GM21447 (cell line): ENCODE data around the gene SOAT1.
A peak's percentile ranks its signal among the peaks of the same experiment; 100 is the strongest.
"Not testable (repeated sequence)": the region's sequence is repeated elsewhere in the genome, so short reads cannot be mapped to it uniquely, and the experiment has no call there.

Experiments used
- ATAC-seq: cut with Tn5 transposase; IDR thresholded peaks from one replicate; pipeline ENCODE4 v1.9.1; 2021; ENCODE audit not compliant: unreplicated experiment

Gene SOAT1

GRCh38 chr1:179293340-179294327, at the start of gene SOAT1:
Gene SOAT1, plus strand, starts transcription at chr1:179293797. Its CDS starts 8,888 bp downstream, at chr1:179302685.
- peak; percentile 88 for ATAC-seq

GRCh38 chr1:179245426-179245825, 48.2 kb upstream of the SOAT1 start:
- ATAC-seq = not testable (repeated sequence)

- no peak for ATAC-seq
Observed at GRCh38 chr1:179247923-179248322, 45.7 kb upstream of the SOAT1 start.

GRCh38 chr1:179251675-179252074, 41.9 kb upstream of the SOAT1 start:
- ATAC-seq = no peak

GRCh38 chr1:179252606-179253005, 41.0 kb upstream of the SOAT1 start:
- no peak for ATAC-seq

GRCh38 chr1:179253286-179253972, 40.2 kb upstream of the SOAT1 start:
- ATAC-seq = no peak

GRCh38 chr1:179262183-179262582, 31.4 kb upstream of the SOAT1 start:
- ATAC-seq = no peak

- ATAC-seq = no peak
Observed at GRCh38 chr1:179263121-179263520, 30.5 kb upstream of the SOAT1 start.

- ATAC-seq = no peak
Observed at GRCh38 chr1:179264507-179264906, 29.1 kb upstream of the SOAT1 start.

- no peak for ATAC-seq
Observed at GRCh38 chr1:179269071-179269470, 24.5 kb upstream of the SOAT1 start.

GRCh38 chr1:179274424-179274823, 19.2 kb upstream of the SOAT1 start:
- ATAC-seq = not testable (repeated sequence)

GRCh38 chr1:179278920-179279319, 14.7 kb upstream of the SOAT1 start:
- no peak for ATAC-seq

GRCh38 chr1:179283992-179284391, 9.6 kb upstream of the SOAT1 start:
- ATAC-seq = no peak

GRCh38 chr1:179287946-179288345, 5.7 kb upstream of the SOAT1 start:
- no peak for ATAC-seq

- no peak for ATAC-seq
Observed at GRCh38 chr1:179288977-179289376, 4.6 kb upstream of the SOAT1 start.

- no peak for ATAC-seq
Observed at GRCh38 chr1:179295164-179295755, 1.7 kb downstream of the SOAT1 start.

GRCh38 chr1:179296356-179297104, 2.9 kb downstream of the SOAT1 start:
- ATAC-seq = no peak

- no peak for ATAC-seq
Observed at GRCh38 chr1:179297105-179297378, 3.4 kb downstream of the SOAT1 start.

- peak; percentile 81 for ATAC-seq
Observed at GRCh38 chr1:179298952-179299351, 5.4 kb downstream of the SOAT1 start.

GRCh38 chr1:179300112-179300511, 6.5 kb downstream of the SOAT1 start:
- ATAC-seq = no peak

GRCh38 chr1:179302070-179302469, 8.5 kb downstream of the SOAT1 start:
- ATAC-seq = no peak
